Measurements from ENCODE around the gene SAE1.

The SAE1 gene

GRCh38 chr19:47176071-47176626 is 45.5 kb downstream of the SAE1 start:
- Histone ChIP-seq H3K4me3 (ENCODE audit: low read depth in 1 of 2, low read length in 2 of 2) (peak overlapping the region in 1 of 2 donors; percentile 8), H3K36me3 (ENCODE audit: insufficient read depth, low read length) (peaks cover 24% of the 10 kb centered on the region), H3K4me1 (ENCODE audit: insufficient read depth, low read length) (peaks cover 20% of the 10 kb centered on the region), H3K27ac (ENCODE audit: low read depth, low read length) (peak overlapping the region; percentile 20), H3K9me3 (ENCODE audit: low read length) (no peaks in the 10 kb centered on the region), H3K27me3 (ENCODE audit: control insufficient read depth in 1 of 2, insufficient read depth in 2 of 2, low read length in 2 of 2) (no peaks in the 10 kb centered on the region), H3K9ac (ENCODE audit: low read length) (no peak overlapping the region)

- Histone ChIP-seq H3K4me3 (ENCODE audit: low read depth in 1 of 2, low read length in 2 of 2) (peak overlapping the region in 1 of 2 donors; percentile 8), H3K36me3 (ENCODE audit: insufficient read depth, low read length) (peaks cover 24% of the 10 kb centered on the region), H3K27me3 (ENCODE audit: control insufficient read depth in 1 of 2, insufficient read depth in 2 of 2, low read length in 2 of 2) (no peaks in the 10 kb centered on the region), H3K9ac (ENCODE audit: low read length) (no peak overlapping the region), H3K27ac (ENCODE audit: low read depth, low read length) (peak overlapping the region; percentile 20), H3K4me1 (ENCODE audit: insufficient read depth, low read length) (peaks cover 20% of the 10 kb centered on the region), H3K9me3 (ENCODE audit: low read length) (no peaks in the 10 kb centered on the region)
These were observed 46.0 kb downstream of the SAE1 start for GRCh38 chr19:47176627-47177090.

GRCh38 chr19:47179653-47180310 is 49.1 kb downstream of the SAE1 start:
- peaks cover 20% of the 10 kb centered on the region for H3K4me1 ChIP-seq (ENCODE audit: insufficient read depth, low read length)
- no peak overlapping the region for H3K9ac ChIP-seq (ENCODE audit: low read length)
- H3K27ac ChIP-seq (ENCODE audit: low read depth, low read length): no peak overlapping the region
- H3K36me3 ChIP-seq (ENCODE audit: insufficient read depth, low read length): peaks cover 21% of the 10 kb centered on the region
- H3K9me3 ChIP-seq (ENCODE audit: low read length): no peaks in the 10 kb centered on the region
- no peaks in the 10 kb centered on the region for H3K27me3 ChIP-seq (ENCODE audit: control insufficient read depth in 1 of 2, insufficient read depth in 2 of 2, low read length in 2 of 2)
- H3K4me3 ChIP-seq (ENCODE audit: low read depth in 1 of 2, low read length in 2 of 2): no peak overlapping the region

- no peak overlapping the region for H3K9ac ChIP-seq (ENCODE audit: low read length)
- H3K4me1 ChIP-seq (ENCODE audit: insufficient read depth, low read length): peaks cover 22% of the 10 kb centered on the region
- no peaks in the 10 kb centered on the region for H3K27me3 ChIP-seq (ENCODE audit: control insufficient read depth in 1 of 2, insufficient read depth in 2 of 2, low read length in 2 of 2)
- no peak overlapping the region for H3K27ac ChIP-seq (ENCODE audit: low read depth, low read length)
- no peaks in the 10 kb centered on the region for H3K9me3 ChIP-seq (ENCODE audit: low read length)
- H3K4me3 ChIP-seq (ENCODE audit: low read depth in 1 of 2, low read length in 2 of 2): no peak overlapping the region
- H3K36me3 ChIP-seq (ENCODE audit: insufficient read depth, low read length): peaks cover 21% of the 10 kb centered on the region
These were observed 53.0 kb downstream of the SAE1 start for GRCh38 chr19:47183601-47184000.

GRCh38 chr19:47186446-47187334 is 56.1 kb downstream of the SAE1 start:
- H3K9me3 ChIP-seq (ENCODE audit: low read length): no peaks in the 10 kb centered on the region
- H3K27me3 ChIP-seq (ENCODE audit: control insufficient read depth in 1 of 2, insufficient read depth in 2 of 2, low read length in 2 of 2): no peaks in the 10 kb centered on the region
- peaks cover 52% of the 10 kb centered on the region for H3K4me1 ChIP-seq (ENCODE audit: insufficient read depth, low read length)
- H3K4me3 ChIP-seq (ENCODE audit: low read depth in 1 of 2, low read length in 2 of 2): no peak overlapping the region
- H3K27ac ChIP-seq (ENCODE audit: low read depth, low read length): no peak overlapping the region
- peaks cover 13% of the 10 kb centered on the region for H3K36me3 ChIP-seq (ENCODE audit: insufficient read depth, low read length)
- H3K9ac ChIP-seq (ENCODE audit: low read length): no peak overlapping the region

GRCh38 chr19:47187335-47187655 is 56.7 kb downstream of the SAE1 start:
- H3K36me3 ChIP-seq (ENCODE audit: insufficient read depth, low read length): peaks cover 8% of the 10 kb centered on the region
- no peaks in the 10 kb centered on the region for H3K27me3 ChIP-seq (ENCODE audit: control insufficient read depth in 1 of 2, insufficient read depth in 2 of 2, low read length in 2 of 2)
- peaks cover 52% of the 10 kb centered on the region for H3K4me1 ChIP-seq (ENCODE audit: insufficient read depth, low read length)
- no peak overlapping the region for H3K9ac ChIP-seq (ENCODE audit: low read length)
- no peaks in the 10 kb centered on the region for H3K9me3 ChIP-seq (ENCODE audit: low read length)
- no peak overlapping the region for H3K27ac ChIP-seq (ENCODE audit: low read depth, low read length)
- no peak overlapping the region for H3K4me3 ChIP-seq (ENCODE audit: low read depth in 1 of 2, low read length in 2 of 2)

GRCh38 chr19:47187797-47188196 is 57.2 kb downstream of the SAE1 start:
- Histone ChIP-seq H3K36me3 (ENCODE audit: insufficient read depth, low read length) (peaks cover 7% of the 10 kb centered on the region), H3K9me3 (ENCODE audit: low read length) (no peaks in the 10 kb centered on the region), H3K4me1 (ENCODE audit: insufficient read depth, low read length) (peaks cover 52% of the 10 kb centered on the region), H3K9ac (ENCODE audit: low read length) (no peak overlapping the region), H3K27ac (ENCODE audit: low read depth, low read length) (no peak overlapping the region), H3K27me3 (ENCODE audit: control insufficient read depth in 1 of 2, insufficient read depth in 2 of 2, low read length in 2 of 2) (no peaks in the 10 kb centered on the region), H3K4me3 (ENCODE audit: low read depth in 1 of 2, low read length in 2 of 2) (no peak overlapping the region)

GRCh38 chr19:47188507-47189033 is 57.9 kb downstream of the SAE1 start:
- no peak overlapping the region for H3K4me3 ChIP-seq (ENCODE audit: low read depth in 1 of 2, low read length in 2 of 2)
- peaks cover 4% of the 10 kb centered on the region for H3K36me3 ChIP-seq (ENCODE audit: insufficient read depth, low read length)
- H3K9ac ChIP-seq (ENCODE audit: low read length): no peak overlapping the region
- H3K9me3 ChIP-seq (ENCODE audit: low read length): no peaks in the 10 kb centered on the region
- H3K4me1 ChIP-seq (ENCODE audit: insufficient read depth, low read length): peaks cover 52% of the 10 kb centered on the region
- H3K27ac ChIP-seq (ENCODE audit: low read depth, low read length): peak overlapping the region; percentile 42
- H3K27me3 ChIP-seq (ENCODE audit: control insufficient read depth in 1 of 2, insufficient read depth in 2 of 2, low read length in 2 of 2): no peaks in the 10 kb centered on the region

- Histone ChIP-seq H3K4me3 (ENCODE audit: low read depth in 1 of 2, low read length in 2 of 2) (peak overlapping the region in 1 of 2 donors; percentile 26), H3K27me3 (ENCODE audit: control insufficient read depth in 1 of 2, insufficient read depth in 2 of 2, low read length in 2 of 2) (no peaks in the 10 kb centered on the region), H3K36me3 (ENCODE audit: insufficient read depth, low read length) (no peaks in the 10 kb centered on the region), H3K27ac (ENCODE audit: low read depth, low read length) (peak overlapping the region; percentile 45), H3K9me3 (ENCODE audit: low read length) (no peaks in the 10 kb centered on the region), H3K9ac (ENCODE audit: low read length) (peak overlapping the region; percentile 40), H3K4me1 (ENCODE audit: insufficient read depth, low read length) (peaks cover 52% of the 10 kb centered on the region)
These were observed 59.6 kb downstream of the SAE1 start for GRCh38 chr19:47190167-47190727.

- Histone ChIP-seq H3K4me3 (ENCODE audit: low read depth in 1 of 2, low read length in 2 of 2) (no peak overlapping the region), H3K27ac (ENCODE audit: low read depth, low read length) (no peak overlapping the region), H3K36me3 (ENCODE audit: insufficient read depth, low read length) (peaks cover 17% of the 10 kb centered on the region), H3K9me3 (ENCODE audit: low read length) (no peaks in the 10 kb centered on the region), H3K27me3 (ENCODE audit: control insufficient read depth in 1 of 2, insufficient read depth in 2 of 2, low read length in 2 of 2) (no peaks in the 10 kb centered on the region), H3K4me1 (ENCODE audit: insufficient read depth, low read length) (peaks cover 18% of the 10 kb centered on the region), H3K9ac (ENCODE audit: low read length) (no peak overlapping the region)
These were observed 64.8 kb downstream of the SAE1 start for GRCh38 chr19:47195434-47195833.

- H3K36me3 ChIP-seq (ENCODE audit: insufficient read depth, low read length): peaks cover 17% of the 10 kb centered on the region
These were observed 66.5 kb downstream of the SAE1 start for GRCh38 chr19:47197141-47197540.

More at GRCh38 chr19:47197141-47197540, 66.5 kb downstream of the SAE1 start:
- no peak overlapping the region for H3K27ac ChIP-seq (ENCODE audit: low read depth, low read length)
- no peak overlapping the region for H3K9ac ChIP-seq (ENCODE audit: low read length)
- no peaks in the 10 kb centered on the region for H3K9me3 ChIP-seq (ENCODE audit: low read length)
- H3K27me3 ChIP-seq (ENCODE audit: control insufficient read depth in 1 of 2, insufficient read depth in 2 of 2, low read length in 2 of 2): no peaks in the 10 kb centered on the region
- no peak overlapping the region for H3K4me3 ChIP-seq (ENCODE audit: low read depth in 1 of 2, low read length in 2 of 2)
- peaks cover 7% of the 10 kb centered on the region for H3K4me1 ChIP-seq (ENCODE audit: insufficient read depth, low read length)
